Measurements from ENCODE around the gene ZNF521.
"Not testable (repeated sequence)": the region's sequence is repeated elsewhere in the genome, so short reads cannot be mapped to it uniquely, and the experiment has no call there.

The ZNF521 gene

DNA sequence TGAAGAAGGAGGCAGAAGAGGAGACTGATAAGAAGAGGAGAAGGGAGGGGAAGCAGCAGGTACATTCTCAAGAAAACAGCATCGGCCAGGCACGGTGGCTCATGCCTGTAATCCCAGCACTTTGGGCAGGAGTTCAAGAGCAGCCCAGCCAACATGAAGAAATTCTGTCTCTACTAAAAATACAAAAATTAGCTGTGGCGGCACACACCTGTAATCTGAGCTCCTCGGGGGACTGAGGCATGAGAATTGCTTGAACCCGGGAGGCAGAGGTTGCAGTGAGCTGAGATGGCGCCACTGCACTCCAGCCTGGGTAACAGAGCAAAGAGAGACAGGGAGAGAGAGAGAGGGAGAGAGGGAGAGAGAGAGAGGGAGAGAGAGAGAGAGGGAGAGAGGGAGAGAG is 318.8 kb downstream of the ZNF521 start:
- DNase-seq (ENCODE audit: low read depth) = not testable (repeated sequence)

DNA sequence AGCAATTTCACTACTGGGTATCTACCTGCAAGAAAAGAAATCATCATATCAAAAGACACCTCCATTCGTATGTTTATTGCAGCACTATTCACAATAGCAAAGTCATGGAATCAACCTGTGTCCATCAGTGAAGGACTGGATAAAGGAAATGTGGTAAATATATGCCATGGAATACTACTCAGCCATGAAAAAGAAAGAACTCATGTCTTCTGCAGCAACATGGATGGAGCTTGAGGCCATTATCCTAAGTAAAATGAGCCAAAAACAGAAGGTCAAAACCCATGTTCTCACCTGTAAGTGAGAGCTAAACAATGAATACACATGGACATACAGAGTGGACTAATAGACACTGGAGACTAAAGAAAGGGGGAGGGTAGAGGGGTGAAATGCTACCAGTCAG is 322.2 kb downstream of the ZNF521 start:
- no peak for DNase-seq (ENCODE audit: low read depth)

DNA sequence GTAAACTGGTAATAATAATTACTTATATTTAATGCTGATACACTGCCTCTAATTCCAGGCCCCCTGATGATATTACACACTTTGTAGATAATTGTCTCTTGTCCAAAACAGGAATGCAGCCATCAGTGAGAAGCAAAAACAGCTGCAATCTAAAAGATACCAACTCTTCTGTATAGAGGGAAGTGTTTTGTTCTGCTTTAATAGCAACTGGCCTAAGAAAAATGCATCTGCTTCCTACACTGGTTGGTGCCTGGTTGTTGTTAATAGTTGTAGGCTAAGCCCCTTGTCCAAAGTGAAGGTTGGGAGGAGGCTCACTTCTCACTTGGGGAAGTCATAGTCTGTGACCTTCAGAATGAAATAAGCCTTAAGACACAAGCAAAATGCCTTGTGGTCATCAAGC is 332.0 kb downstream of the ZNF521 start:
- no peak for DNase-seq (ENCODE audit: low read depth)

DNA sequence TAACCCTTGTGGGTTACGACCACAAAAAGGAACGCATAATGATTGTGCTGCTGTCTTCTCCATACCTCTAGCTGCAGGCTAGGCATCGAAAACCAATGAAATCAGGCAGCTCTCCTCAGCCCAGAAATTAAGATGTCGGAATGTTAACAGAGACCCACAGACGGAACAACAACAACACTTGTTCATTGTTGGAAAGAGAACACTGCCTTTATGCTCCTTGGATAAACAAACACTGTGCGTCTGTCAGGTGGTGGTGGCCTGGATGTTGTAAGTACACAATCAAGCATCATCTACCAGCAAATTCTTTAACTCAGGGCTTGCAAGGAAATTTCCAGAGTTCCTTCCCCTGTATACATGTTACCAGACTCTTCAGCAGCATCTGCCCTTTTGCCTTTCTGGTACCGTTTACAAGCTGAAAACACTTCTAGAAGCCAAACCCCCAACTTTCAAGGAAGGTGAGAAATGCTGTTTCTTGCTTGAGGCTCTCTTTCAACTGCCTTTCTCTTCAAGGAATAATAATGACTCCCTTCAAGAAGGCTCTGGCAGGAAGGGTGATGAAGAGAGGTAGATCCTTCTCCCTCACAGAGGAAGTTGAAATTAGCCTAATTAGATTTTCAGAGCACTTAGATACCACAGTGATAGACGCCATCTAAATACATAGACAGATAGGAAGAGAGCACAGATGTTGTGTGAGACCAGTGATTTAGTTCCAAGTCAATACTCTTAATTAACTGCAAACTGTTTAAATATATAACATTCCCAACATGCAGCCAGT is 332.7 kb downstream of the ZNF521 start:
- no peak for DNase-seq (ENCODE audit: low read depth)

DNA sequence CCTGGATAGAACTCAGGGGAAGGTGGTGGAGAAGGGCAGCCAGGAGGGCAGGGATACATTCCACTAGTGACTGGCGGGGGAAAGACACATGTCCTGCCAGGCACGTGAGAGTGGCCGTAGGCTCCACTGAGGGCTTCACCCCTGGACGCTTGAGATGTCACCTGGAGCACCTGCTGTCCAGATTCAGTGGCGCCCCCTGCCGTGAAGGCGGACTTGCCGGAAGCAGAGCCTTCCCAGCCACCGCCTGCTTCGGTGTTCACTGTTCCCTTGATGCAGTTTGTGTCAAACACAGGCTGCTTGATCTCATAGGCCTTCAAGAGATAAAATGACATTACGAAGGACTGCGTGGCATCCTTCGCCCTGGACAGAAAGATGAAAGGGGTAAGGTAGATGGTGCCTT is 335.3 kb downstream of the ZNF521 start:
- DNase-seq (ENCODE audit: low read depth) = no peak

DNA sequence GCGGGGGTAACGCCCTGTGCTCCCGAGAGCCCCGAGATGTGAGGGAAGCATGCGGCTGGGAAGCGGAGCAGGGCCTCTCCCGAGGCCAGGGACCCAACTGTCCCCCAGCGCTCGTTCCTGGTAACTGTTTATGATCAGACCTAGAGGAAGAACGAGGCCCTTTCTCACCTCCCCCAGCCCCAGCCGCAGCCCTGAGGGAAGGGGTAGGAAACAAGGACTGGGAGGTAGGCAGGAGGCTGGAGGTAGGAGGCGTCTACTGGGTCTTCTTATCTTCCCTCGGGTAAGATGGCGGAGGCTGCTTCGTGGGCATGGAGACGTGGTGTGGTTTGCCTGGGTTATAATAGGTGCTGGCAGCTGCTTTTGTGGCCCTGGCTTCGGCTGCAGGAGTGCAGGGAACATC is 335.8 kb downstream of the ZNF521 start:
- no peak for DNase-seq (ENCODE audit: low read depth)
